22Rv1 (cell line): ENCODE results near the gene CORO6.

Source experiments
- CTCF ChIP-seq: fragments of 450-650 bp; IDR thresholded peaks from 2 replicates; pipeline ENCODE4 v1.5.1; 2017; ENCODE audit warnings: mild to moderate bottlenecking
- ZFX ChIP-seq: fragments of 450-650 bp; IDR thresholded peaks from 2 replicates; pipeline ENCODE4 v1.6.1; 2017; ENCODE audit warnings: antibody characterized with exemption, borderline replicate concordance

DNA sequence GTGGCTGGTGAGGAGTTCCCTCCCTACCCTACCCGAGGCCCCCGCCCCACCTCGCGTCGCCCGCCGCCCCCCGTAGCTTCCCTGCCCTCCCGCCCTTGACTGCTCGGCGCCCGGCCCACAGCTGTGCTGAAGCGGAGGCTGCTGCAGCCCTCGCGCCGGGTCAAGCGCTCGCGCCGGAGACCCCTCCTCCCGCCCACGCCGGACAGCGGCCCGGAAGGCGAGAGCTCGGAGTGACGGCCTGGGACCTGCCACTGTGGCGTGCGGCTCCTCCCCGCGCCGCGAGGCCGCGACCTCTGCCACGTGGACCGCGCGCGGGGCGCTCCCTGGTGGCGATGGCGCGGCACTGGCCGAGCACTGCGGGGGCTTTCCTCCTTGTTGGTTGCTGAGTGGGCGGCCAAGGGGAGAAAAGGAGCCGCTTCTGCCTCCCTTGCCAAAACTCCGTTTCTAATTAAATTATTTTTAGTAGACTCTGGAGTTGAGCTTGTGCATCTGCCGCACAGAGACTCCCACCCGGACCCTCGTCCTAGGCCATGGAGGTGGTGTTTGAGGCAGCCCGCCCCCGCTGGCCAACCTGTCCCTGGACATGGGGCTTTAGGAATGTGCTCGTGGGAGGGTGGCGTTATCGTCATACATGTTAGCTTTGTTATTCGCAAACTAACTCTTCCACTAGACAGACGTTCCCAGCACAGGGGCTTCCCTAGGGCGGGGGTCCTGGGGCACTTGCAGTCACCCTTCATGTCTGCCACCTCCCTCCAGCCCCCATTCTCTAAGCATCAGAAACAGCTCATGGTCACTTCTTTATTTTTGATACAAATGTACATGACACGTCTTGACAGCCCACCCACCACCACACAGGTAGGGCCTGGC, 49.8 kb downstream of the CORO6 start:
- TF ChIP-seq CTCF (peak; percentile 90), ZFX (no peak)
